HepG2 (cell line): ENCODE measurements around the gene TJP2. TPM values are rescaled to one million over a fixed set of nuclear protein-coding genes. Genes with fewer than 3 reads are reported as not detected.
A peak's percentile ranks its signal among the peaks of the same experiment; 100 is the strongest.

Experiments used
- CAMTA2 ChIP-seq: sonication (generic); formaldehyde crosslinking; IDR thresholded peaks from 2 replicates; pipeline ENCODE4 v1.4.0; 2020; ENCODE audit warnings: mild to moderate bottlenecking, missing genetic modification reagents, borderline replicate concordance
- EP300 ChIP-seq, 3 experiments: sonication (generic) in 1 of 3; formaldehyde crosslinking in 1 of 3; IDR thresholded peaks; 2 replicates each; pipeline versions ENCODE4 v1.5.1 to v1.6.1; 2011 to 2020; ENCODE audit warnings: low read depth in 2 of 3, low read length in 2 of 3, borderline replicate concordance in 1 of 3, improper control_type of control experiment in 1 of 3, mild to moderate bottlenecking in 1 of 3, missing genetic modification reagents in 1 of 3, moderate library complexity in 1 of 3
- HMGXB3 ChIP-seq: sonication (generic); formaldehyde crosslinking; IDR thresholded peaks from 2 replicates; pipeline ENCODE4 v1.4.0; 2020; ENCODE audit warnings: missing genetic modification reagents, borderline replicate concordance
- IRF2 ChIP-seq: IDR thresholded peaks from 2 replicates; pipeline ENCODE4 v1.6.1; 2018; ENCODE audit warnings: missing genetic modification reagents, missing compliant biosample characterization
- KLF9 ChIP-seq: IDR thresholded peaks from 2 replicates; pipeline ENCODE4 v1.6.1; 2016; ENCODE audit warnings: low read depth
- MAFK ChIP-seq, 2 experiments: IDR thresholded peaks in 1 of 2; conservative IDR thresholded peaks in 1 of 2; 2 replicates each; pipeline ENCODE4 v1.6.1; 2011; ENCODE audit warnings: improper control_type of control experiment in 2 of 2, low read length in 2 of 2
- MXD1 ChIP-seq: sonication (generic); formaldehyde crosslinking; IDR thresholded peaks from 2 replicates; pipeline ENCODE4 v1.4.0; 2020; ENCODE audit warnings: mild to moderate bottlenecking, missing genetic modification reagents
- SETDB1 ChIP-seq: sonication (generic); formaldehyde crosslinking; IDR thresholded peaks from 2 replicates; pipeline ENCODE4 v1.5.1; 2020; ENCODE audit warnings: missing genetic modification reagents, mild to moderate bottlenecking, borderline replicate concordance
- SNAPC5 ChIP-seq: sonication (generic); formaldehyde crosslinking; IDR thresholded peaks from 2 replicates; pipeline ENCODE4 v1.8.1; 2023; ENCODE audit warnings: mild to moderate bottlenecking, missing genetic modification reagents, borderline replicate concordance
- SRSF9 ChIP-seq: fragments of 200-400 bp; formaldehyde crosslinking; IDR thresholded peaks from 2 replicates; pipeline ENCODE4 v1.6.1; 2018; ENCODE audit warnings: borderline replicate concordance, mild to moderate bottlenecking, low read depth, low read length; ENCODE audit not compliant: insufficient read depth, poor library complexity, severe bottlenecking
- ZBTB7B ChIP-seq: sonication (generic); formaldehyde crosslinking; IDR thresholded peaks from 2 replicates; pipeline ENCODE4 v1.4.0; 2020; ENCODE audit warnings: missing genetic modification reagents
- ZBTB8A ChIP-seq: sonication (generic); formaldehyde crosslinking; IDR thresholded peaks from 2 replicates; pipeline ENCODE4 v1.4.0; 2020; ENCODE audit warnings: mild to moderate bottlenecking, low read depth, missing genetic modification reagents, borderline replicate concordance
- ZFY ChIP-seq: sonication (generic); formaldehyde crosslinking; IDR thresholded peaks from 2 replicates; pipeline ENCODE4 v1.4.0; 2020; ENCODE audit warnings: missing genetic modification reagents
- ZNF143 ChIP-seq: sonication (generic); formaldehyde crosslinking; IDR thresholded peaks from 2 replicates; pipeline ENCODE4 v1.4.0; 2020; ENCODE audit warnings: missing genetic modification reagents
- ZNF674 ChIP-seq: sonication (generic); formaldehyde crosslinking; IDR thresholded peaks from 2 replicates; pipeline ENCODE4 v1.5.0; 2020; ENCODE audit warnings: low read depth, mild to moderate bottlenecking, missing genetic modification reagents
- ZNF687 ChIP-seq: sonication (generic); formaldehyde crosslinking; IDR thresholded peaks from 2 replicates; pipeline ENCODE4 v1.5.1; 2020; ENCODE audit warnings: mild to moderate bottlenecking, missing genetic modification reagents, moderate library complexity
- polyA plus RNA-seq, 8 experiments: library from polyadenylated mRNA; depleted of rRNA in 3 of 8; stranded (reverse) in 7 of 8; unstranded in 1 of 8; fragments of >200 nt; fragmentation: Illumina TruSeq in 4 of 8; extraction: Trizol in 4 of 8; gene quantifications; 2 replicates each; pipeline versions ENCODE4 v1.2.1 to v1.2.3, GENCODE V29; 2011 to 2016; ENCODE audit warnings: low read depth in 4 of 8, missing spikeins in 1 of 8, mixed read lengths in 1 of 8; ENCODE audit not compliant: insufficient read depth in 1 of 8
- total RNA-seq, 5 experiments: library from RNA; depleted of rRNA; stranded (reverse); fragments of >200 nt; fragmentation: Illumina TruSeq; extraction: Trizol; gene quantifications; 2 replicates each; pipeline ENCODE4 v1.2.3, GENCODE V29; 2016; ENCODE audit warnings: low read depth in 1 of 5
- TF ChIP-seq, protein P1 (sequence below): sonication (generic); formaldehyde crosslinking; IDR thresholded peaks from 2 replicates; pipeline ENCODE4 v1.5.1; 2020; ENCODE audit warnings: missing genetic modification reagents, mild to moderate bottlenecking, borderline replicate concordance

Gene TJP2
- total and polyA plus RNA-seq, 2 of the 13 experiments (the other 11 are each of a cell fraction or from before 2014, with no cell fraction given): 109 to 110 TPM

- TF ChIP-seq SETDB1 (CRISPR knock-in tag) (no peak), CAMTA2 (CRISPR knock-in tag) (no peak), ZNF674 (CRISPR knock-in tag) (no peak), HMGXB3 (CRISPR knock-in tag) (peak; percentile 68; the same call in 1 of the 2 replicates), ZFY (CRISPR knock-in tag) (peak; percentile 44; the same call in 1 of the 2 replicates), IRF2 (CRISPR knock-in tag) (no peak), ZBTB8A (CRISPR knock-in tag) (no peak), MAFK (conservative IDR thresholded peaks at IDR 0.05 in 1 of 2, IDR thresholded peaks at IDR 0.05 in 1 of 2; ENCODE audit: low read length in 2 of 2) (no peak), MXD1 (CRISPR knock-in tag) (no peak), SNAPC5 (CRISPR knock-in tag) (no peak), SRSF9 (no peak), EP300 (IDR thresholded peaks at IDR 0.05; ENCODE audit: low read depth in 2 of 2, low read length in 2 of 2) (peak in 1 of 2 experiments; percentile 54; a peak in 2 of 4 replicates), EP300 (CRISPR knock-in tag; IDR thresholded peaks at IDR 0.05; ENCODE audit: borderline replicate concordance) (no peak), KLF9 (CRISPR knock-in tag) (no peak), ZNF687 (CRISPR knock-in tag) (no peak), ZBTB7B (CRISPR knock-in tag) (peak; percentile 79), ZNF143 (CRISPR knock-in tag) (no peak)
- TF ChIP-seq, protein P1, sequence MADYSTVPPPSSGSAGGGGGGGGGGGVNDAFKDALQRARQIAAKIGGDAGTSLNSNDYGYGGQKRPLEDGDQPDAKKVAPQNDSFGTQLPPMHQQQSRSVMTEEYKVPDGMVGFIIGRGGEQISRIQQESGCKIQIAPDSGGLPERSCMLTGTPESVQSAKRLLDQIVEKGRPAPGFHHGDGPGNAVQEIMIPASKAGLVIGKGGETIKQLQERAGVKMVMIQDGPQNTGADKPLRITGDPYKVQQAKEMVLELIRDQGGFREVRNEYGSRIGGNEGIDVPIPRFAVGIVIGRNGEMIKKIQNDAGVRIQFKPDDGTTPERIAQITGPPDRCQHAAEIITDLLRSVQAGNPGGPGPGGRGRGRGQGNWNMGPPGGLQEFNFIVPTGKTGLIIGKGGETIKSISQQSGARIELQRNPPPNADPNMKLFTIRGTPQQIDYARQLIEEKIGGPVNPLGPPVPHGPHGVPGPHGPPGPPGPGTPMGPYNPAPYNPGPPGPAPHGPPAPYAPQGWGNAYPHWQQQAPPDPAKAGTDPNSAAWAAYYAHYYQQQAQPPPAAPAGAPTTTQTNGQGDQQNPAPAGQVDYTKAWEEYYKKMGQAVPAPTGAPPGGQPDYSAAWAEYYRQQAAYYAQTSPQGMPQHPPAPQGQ (CRISPR knock-in tag): no peak
Observed at GRCh38 chr9:69131682-69132081, 42.4 kb upstream of the TJP2 start (continued).
